K562 (cell line): ENCODE measurements around the gene PRAMEF12. TPM values are rescaled to one million over a fixed set of nuclear protein-coding genes. Genes with fewer than 3 reads are reported as not detected.

Source experiments
- ATAC-seq: fragments of 200-7000 bp; cut with Tn5 transposase; 3 replicates; pipeline ENCODE4 v1.9.1; 2020; ENCODE audit warnings: moderate library complexity
- BruUV-seq: library from RNA; stranded (reverse); fragments of 400-500 nt; replicated peaks from 2 replicates; lab custom pipeline; 2021; lab: Mats Ljungman, UMichigan
- CTCF ChIA-PET: fragments of 300-600 bp; formaldehyde crosslinking; extraction: SDS; loops from one replicate; lab custom pipeline; 2021; ENCODE audit warnings: low intra/inter-chr PET ratio; lab: Yijun Ruan, JAX
- POLR2A ChIA-PET: fragments of 300-600, 350-650 bp; sonication (Branson Sonifier 250); formaldehyde crosslinking; extraction: SDS; loops from one replicate; lab custom pipeline; 2021; ENCODE audit warnings: antibody characterized with exemption, inconsistent platforms; lab: Yijun Ruan, JAX
- DNase-seq, 4 experiments: peaks; one replicate each; pipeline versions ENCODE4 v3.0.0 to v3.0.0-alpha.2; 2011 to 2018; ENCODE audit warnings: low spot score in 3 of 4, mixed read lengths in 3 of 4; ENCODE audit errors: extremely low read depth in 1 of 4
- FAIRE-seq: peaks from 2 replicates; lab custom pipeline; 2011; peaks lifted over from hg19 to GRCh38; lab: Jason Lieb, UNC
- H2AFZ ChIP-seq: 2 replicates; pipeline ENCODE4 v1.6.0; 2011; ENCODE audit warnings: low read depth, low read length, control low read depth, inconsistent platforms
- H3K27ac ChIP-seq: fragments of 200-600 bp; 3 replicates; pipeline ENCODE4 v1.8.0; 2011; ENCODE audit warnings: low read depth, mild to moderate bottlenecking, control low read depth, inconsistent platforms, low read length, moderate library complexity, mixed read lengths; ENCODE audit errors: extremely low read depth
- H3K27me3 ChIP-seq, 2 experiments: fragments of 300-600 bp in 1 of 2; 2 replicates in 1 of 2; 3 replicates in 1 of 2; pipeline versions ENCODE4 v1.6.0 to v1.8.0; 2011; ENCODE audit warnings: inconsistent platforms in 2 of 2, low read length in 2 of 2, mild to moderate bottlenecking in 1 of 2, mixed read lengths in 1 of 2, moderate library complexity in 1 of 2; ENCODE audit not compliant: control insufficient read depth in 2 of 2, insufficient read depth in 2 of 2
- H3K36me3 ChIP-seq: fragments of 300-600 bp; 3 replicates; pipeline ENCODE4 v1.8.0; 2011; ENCODE audit warnings: mild to moderate bottlenecking, low read length, inconsistent platforms; ENCODE audit not compliant: control insufficient read depth, insufficient read depth
- H3K4me1 ChIP-seq, 2 experiments: fragments of 200-600 bp in 1 of 2; replicated peaks in 1 of 2; 2 replicates in 1 of 2; 3 replicates in 1 of 2; pipeline versions ENCODE4 v1.5.1 to v1.8.0; 2011; ENCODE audit warnings: inconsistent platforms in 2 of 2, low read length in 2 of 2, mild to moderate bottlenecking in 1 of 2, mixed read lengths in 1 of 2, moderate library complexity in 1 of 2; ENCODE audit not compliant: control insufficient read depth in 2 of 2, insufficient read depth in 2 of 2
- H3K4me2 ChIP-seq: 2 replicates; pipeline ENCODE4 v1.6.1; 2011; ENCODE audit warnings: low read length, control low read depth, inconsistent platforms, mixed read lengths; ENCODE audit not compliant: insufficient read depth
- H3K4me3 ChIP-seq: fragments of 200-600 bp; sonication (generic), shearing (Covaris generic); 2 replicates; pipeline ENCODE4 v1.5.1; 2016; ENCODE audit warnings: control low read depth, inconsistent platforms
- H3K79me2 ChIP-seq: fragments of 200-600 bp; 3 replicates; pipeline ENCODE4 v1.8.0; 2011; ENCODE audit warnings: low read length, inconsistent platforms; ENCODE audit not compliant: control insufficient read depth, insufficient read depth
- H3K9ac ChIP-seq, 2 experiments: 2 replicates each; pipeline versions ENCODE4 v1.6.0 to v1.6.1; 2011; ENCODE audit warnings: low read depth in 2 of 2, low read length in 2 of 2, control low read depth in 1 of 2, inconsistent platforms in 1 of 2, mild to moderate bottlenecking in 1 of 2, mixed read lengths in 1 of 2; ENCODE audit not compliant: insufficient read depth in 1 of 2
- H3K9me1 ChIP-seq: one replicate; pipeline ENCODE4 v1.6.0; 2011; ENCODE audit warnings: inconsistent platforms, mild to moderate bottlenecking, low read length, moderate library complexity; ENCODE audit not compliant: control insufficient read depth, insufficient read depth
- H3K9me3 ChIP-seq: replicated peaks from 2 replicates; pipeline ENCODE4 v1.5.1; 2011; ENCODE audit warnings: low read depth, low read length, inconsistent platforms; ENCODE audit not compliant: control insufficient read depth, insufficient read depth
- H4K20me1 ChIP-seq: replicated peaks from 2 replicates; pipeline ENCODE4 v1.6.1; 2011; ENCODE audit warnings: low read length, inconsistent platforms, mixed read lengths; ENCODE audit not compliant: control insufficient read depth, insufficient read depth
- BMI1 ChIP-seq: fragments of 150-350 bp; IDR thresholded peaks from 2 replicates; pipeline ENCODE4 v1.6.1; 2014; ENCODE audit warnings: low read length
- C11orf30 ChIP-seq: fragments of 450-650 bp; IDR thresholded peaks from 2 replicates; pipeline ENCODE4 v1.6.1; 2016; ENCODE audit warnings: low read depth, mild to moderate bottlenecking
- EHMT2 ChIP-seq: fragments of 450-650 bp; IDR thresholded peaks from 2 replicates; pipeline ENCODE4 v1.6.1; 2018; ENCODE audit warnings: antibody characterized with exemption
- FOXP1 ChIP-seq: sonication (generic); formaldehyde crosslinking; IDR thresholded peaks from 2 replicates; pipeline ENCODE4 v1.8.0; 2022; ENCODE audit warnings: mild to moderate bottlenecking, missing genetic modification reagents
- MNT ChIP-seq, 2 experiments: fragments of 450-650 bp; conservative IDR thresholded peaks; 2 replicates each; pipeline ENCODE4 v1.6.1; 2017; ENCODE audit warnings: mild to moderate bottlenecking in 2 of 2, moderate library complexity in 2 of 2
- NFIX ChIP-seq: fragments of 250-450 bp; sonication (Bioruptor Pico); IDR thresholded peaks from 2 replicates; pipeline ENCODE4 v1.4.0; 2020; ENCODE audit warnings: low read depth, mild to moderate bottlenecking, moderate library complexity
- PTBP1 ChIP-seq: fragments of 200-400 bp; formaldehyde crosslinking; IDR thresholded peaks from 2 replicates; pipeline ENCODE4 v1.6.1; 2017; ENCODE audit warnings: low read depth, low read length
- PURB ChIP-seq: sonication (generic); formaldehyde crosslinking; IDR thresholded peaks from 2 replicates; pipeline ENCODE4 v1.9.0; 2021; ENCODE audit warnings: low read depth, mild to moderate bottlenecking, missing genetic modification reagents
- PYGO2 ChIP-seq: fragments of 450-650 bp; IDR thresholded peaks from 2 replicates; pipeline ENCODE4 v1.6.1; 2016; ENCODE audit warnings: mild to moderate bottlenecking, missing genetic modification characterization, moderate library complexity, missing compliant biosample characterization
- YY1 ChIP-seq, 3 experiments: IDR thresholded peaks; 2 replicates each; pipeline ENCODE4 v1.6.1; 2011; ENCODE audit warnings: low read length in 2 of 3, mild to moderate bottlenecking in 2 of 3, moderate library complexity in 2 of 3, borderline replicate concordance in 1 of 3, control low read depth in 1 of 3, low read depth in 1 of 3; ENCODE audit not compliant: insufficient read depth in 3 of 3, insufficient replicate concordance in 2 of 3, control insufficient read depth in 1 of 3, insufficient read length in 1 of 3; ENCODE audit errors: extremely low read depth in 1 of 3
- ZNF384 ChIP-seq: IDR thresholded peaks from 2 replicates; pipeline ENCODE4 v1.6.1; 2012; ENCODE audit warnings: low read depth, low read length, improper control_type of control experiment
- ZNF707 ChIP-seq: fragments of 250-450 bp; sonication (Bioruptor Pico); conservative IDR thresholded peaks from 2 replicates; pipeline ENCODE4 v1.8.0; 2022; ENCODE audit warnings: inconsistent platforms, mild to moderate bottlenecking, moderate library complexity
- ZNF830 ChIP-seq: fragments of 250-450 bp; sonication (Bioruptor Pico); IDR thresholded peaks from 2 replicates; pipeline ENCODE4 v1.5.0; 2021; ENCODE audit warnings: mild to moderate bottlenecking
- WGBS: fragments of 100-300 bp; shearing (Covaris generic); methylation state at CpG from one replicate; pipeline ENCODE4 v1.1.6; 2016; ENCODE audit warnings: low coverage, mixed read lengths; ENCODE audit not compliant: insufficient coverage; ENCODE audit errors: missing lambda C conversion rate; 5-methylcytosine and 5-hydroxymethylcytosine counted together
- in situ Hi-C: fragments of 300-500 bp; cut with MboI; formaldehyde crosslinking; loops from 4 replicates; pipeline ENCODE4 v1.15.0; 2018; ENCODE audit warnings: inconsistent platforms, mixed read lengths
- intact Hi-C: fragments of 100-400 bp; cut with micrococcal nuclease; formaldehyde crosslinking; loops from 2 replicates; pipeline ENCODE4 v1.14.2; 2022
- polyA plus RNA-seq, 8 experiments: library from polyadenylated mRNA; depleted of rRNA in 4 of 8; stranded (reverse) in 5 of 8; unstranded in 3 of 8; fragments of >200 nt; fragmentation: Nextera tagmentation in 2 of 8; fragmentation: Illumina TruSeq in 1 of 8; extraction: Ambion mirVana in 2 of 8; extraction: Trizol in 1 of 8; gene quantifications; 2 replicates each; pipeline versions ENCODE4 v1.2.1 to v1.2.3, GENCODE V29; 2011 to 2014; ENCODE audit warnings: inconsistent platforms in 1 of 8, missing spikeins in 1 of 8
- total RNA-seq, 7 experiments: library from RNA; depleted of rRNA in 6 of 7; stranded (reverse); fragments of >200 nt in 6 of 7; fragmentation: Illumina TruSeq in 2 of 7; extraction: Trizol in 2 of 7; gene quantifications; 2 replicates each; pipeline versions ENCODE4 v1.2.1 to v1.2.3, GENCODE V29; 2011 to 2021; ENCODE audit warnings: low replicate concordance in 1 of 7

Gene PRAMEF12
- total and polyA plus RNA-seq, 9 of the 15 experiments (the other 6 are each of a cell fraction or from before 2014, with no cell fraction given), result not detected

DNA sequence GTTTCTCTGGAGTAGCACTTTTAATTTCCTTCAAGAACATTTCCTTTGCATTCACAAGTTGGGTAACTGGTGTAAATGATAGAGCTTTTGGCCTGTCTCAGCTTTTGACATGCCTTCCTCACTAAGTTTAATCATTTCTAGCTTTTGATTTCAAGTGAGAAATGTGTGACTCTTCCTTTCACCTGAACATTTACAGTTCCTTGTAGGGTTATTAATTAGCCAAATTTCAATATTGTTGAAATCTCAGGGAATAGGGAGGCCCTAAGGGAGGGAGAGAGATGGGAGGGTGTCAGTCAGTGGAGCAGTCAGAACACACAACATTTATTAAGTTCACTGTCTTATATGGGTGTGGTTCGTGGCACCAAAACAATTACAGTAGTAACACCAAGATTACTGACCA, 43.4 kb upstream of the PRAMEF12 start:
- H3K4me2 ChIP-seq, result no peak overlapping the region
- H3K9me1 ChIP-seq, result no peaks in the 10 kb centered on the region
- TF ChIP-seq BMI1 (no peak), ZNF707 (CRISPR knock-in tag) (no peak), PURB (CRISPR knock-in tag) (no peak), EHMT2 (no peak), NFIX (CRISPR knock-in tag) (no peak), YY1 (IDR thresholded peaks at IDR 0.05; ENCODE audit: borderline replicate concordance in 1 of 3, control insufficient read depth in 1 of 3, extremely low read depth in 1 of 3, insufficient read depth in 3 of 3, insufficient read length in 1 of 3, insufficient replicate concordance in 2 of 3, low read depth in 1 of 3, low read length in 2 of 3) (no peak), ZNF384 (no peak), MNT (conservative IDR thresholded peaks at IDR 0.05) (no peak), PYGO2 (tag) (no peak), C11orf30 (no peak), FOXP1 (no peak), PTBP1 (no peak), ZNF830 (CRISPR knock-in tag) (no peak)
- CTCF ChIA-PET, result no interaction called here
- intact Hi-C loops (no loop called here), in situ Hi-C loops (no loop called here)
- no peak overlapping the region for H3K4me3 ChIP-seq
- H3K27me3 ChIP-seq, result peaks cover 5 to 19% of the 10 kb centered on the region in 2 experiments; a peak in 3 of 5 replicates
- DNase-seq (no peak), FAIRE-seq (no peak), ATAC-seq (no peak)
- BruUV-seq, result no TSS peak
- no peak overlapping the region for H2AFZ ChIP-seq
- no peaks in the 10 kb centered on the region for H4K20me1 ChIP-seq
- no peak overlapping the region for H3K9ac ChIP-seq
- no peaks in the 10 kb centered on the region for H3K36me3 ChIP-seq
- H3K4me1 ChIP-seq, result no peaks in the 10 kb centered on the region
- POLR2A ChIA-PET, result interaction anchor here (0.7 kb wide), 2 partner anchors 12 to 798 kb away, joined by 3 read pairs; no protein-coding TSS in a partner anchor
- H3K79me2 ChIP-seq, result no peaks in the 10 kb centered on the region
- WGBS, result 0% methylated on average over 1 of the region's 1 CpG
- no peak overlapping the region for H3K27ac ChIP-seq
- H3K9me3 ChIP-seq, result no peaks in the 10 kb centered on the region
